Measurements from ENCODE around the gene SARM1. TPM values are rescaled to one million over a fixed set of nuclear protein-coding genes. Genes with fewer than 3 reads are reported as not detected.

SARM1 gene
- total RNA-seq, 4 donors from 2014 or later = 10.3 to 20.2 (median 16.3) TPM

- intact Hi-C loops (cut with DNase I) = no loop called here
- peaks cover 10 to 15% of the 10 kb centered on the region in 2 donors for H3K4me1 ChIP-seq
Measured at GRCh38 chr17:28405632-28406472, 34.4 kb downstream of the SARM1 start, which contains the start of gene SLC46A1. Gene SLC46A1, minus strand, starts transcription at chr17:28406212. Its CDS starts 98 bp downstream, at chr17:28406114.

GRCh38 chr17:28406473-28406814 is 35.0 kb downstream of the SARM1 start:
- H3K27ac ChIP-seq = no peak overlapping the region
- peaks cover 0 to 7% of the 10 kb centered on the region in 2 donors for H3K36me3 ChIP-seq
- H3K4me3 ChIP-seq (replicated peaks in 1 of 3) = peak overlapping the region in 2 of 3 donors; percentile 44 to 91
- peaks cover 10 to 15% of the 10 kb centered on the region in 2 donors for H3K4me1 ChIP-seq
- H3K27me3 ChIP-seq = no peaks in the 10 kb centered on the region
- intact Hi-C loops (cut with DNase I) = no loop called here
- no peaks in the 10 kb centered on the region for H3K9me3 ChIP-seq
- 33 to 37% methylated on average over 9 of the region's 9 CpGs for WGBS, 2 donors
- DNase-seq = peak in 1 of 2 donors; percentile 9
- TF ChIP-seq CTCF (IDR thresholded peaks at IDR 0.05) (no peak), POLR2A (IDR thresholded peaks at IDR 0.05) (no peak)

More at GRCh38 chr17:28405632-28406472, 34.4 kb downstream of the SARM1 start, which contains the start of gene SLC46A1:
- DNase-seq = peak; percentile 73
- Histone ChIP-seq H3K36me3 (peaks cover 0 to 8% of the 10 kb centered on the region in 2 donors), H3K27ac (no peak within 1 kb of the TSS), H3K9me3 (no peaks in the 10 kb centered on the region), H3K4me3 (replicated peaks in 1 of 3) (peak within 1 kb of the TSS; percentile 44 to 91 (median 57)), H3K27me3 (no peaks in the 10 kb centered on the region)
- WGBS, 2 donors = 1 to 7% methylated on average over 7 to 48 of the region's 70 CpGs
- TF ChIP-seq CTCF (IDR thresholded peaks at IDR 0.05) (no peak), POLR2A (IDR thresholded peaks at IDR 0.05) (peak in 1 of 2 donors; percentile 42)

- intact Hi-C loops (cut with DNase I) = no loop called here
- Histone ChIP-seq H3K27me3 (no peaks in the 10 kb centered on the region), H3K27ac (no peak overlapping the region), H3K4me3 (replicated peaks in 1 of 3) (no peak overlapping the region), H3K9me3 (no peaks in the 10 kb centered on the region), H3K36me3 (no peaks in the 10 kb centered on the region), H3K4me1 (peaks cover 10 to 15% of the 10 kb centered on the region in 2 donors)
- TF ChIP-seq POLR2A (IDR thresholded peaks at IDR 0.05) (no peak), CTCF (IDR thresholded peaks at IDR 0.05) (no peak)
- WGBS, 2 donors = 85 to 89% methylated on average over 5 of the region's 5 CpGs
- DNase-seq = no peak
Measured at GRCh38 chr17:28407130-28407973, 35.9 kb downstream of the SARM1 start.

- Histone ChIP-seq H3K27me3 (no peaks in the 10 kb centered on the region), H3K4me1 (peaks cover 10 to 15% of the 10 kb centered on the region in 2 donors), H3K9me3 (no peaks in the 10 kb centered on the region), H3K36me3 (no peaks in the 10 kb centered on the region), H3K27ac (no peak overlapping the region), H3K4me3 (replicated peaks in 1 of 3) (no peak overlapping the region)
- no peak for DNase-seq
- 81 to 83% methylated on average over 1 of the region's 1 CpG for WGBS, 2 donors
- TF ChIP-seq CTCF (IDR thresholded peaks at IDR 0.05) (no peak), POLR2A (IDR thresholded peaks at IDR 0.05) (no peak)
- intact Hi-C loops (cut with DNase I) = no loop called here
Measured at GRCh38 chr17:28407974-28408306, 36.4 kb downstream of the SARM1 start.

Measured in thyroid gland (tissue), 4 donors.